Endothelial cell of umbilical vein (primary cell): ENCODE data around the gene FOXP1. TPM values are rescaled to one million over a fixed set of nuclear protein-coding genes. Genes with fewer than 3 reads are reported as not detected.

ENCODE experiments used
- BruUV-seq: library from RNA; stranded (reverse); fragments of 400-500 nt; replicated peaks from 2 replicates; lab custom pipeline; 2021; lab: Mats Ljungman, UMichigan
- CTCF ChIA-PET: fragments of 300-600, 350-600 bp; sonication (Branson Sonifier 250); formaldehyde crosslinking; loops from one replicate; lab custom pipeline; 2021; ENCODE audit warnings: antibody characterized with exemption, inconsistent platforms; lab: Charles Lee
- POLR2A ChIA-PET: fragments of 300-600, 350-600 bp; sonication (Branson Sonifier 250); formaldehyde crosslinking; loops from one replicate; lab custom pipeline; 2021; ENCODE audit warnings: antibody characterized with exemption, inconsistent platforms; lab: Charles Lee
- DNase-seq: peaks from one replicate; pipeline ENCODE4 v3.0.0-alpha.2; 2011; ENCODE audit warnings: low read depth, low spot score
- FAIRE-seq: peaks from 2 replicates; lab custom pipeline; 2011; peaks lifted over from hg19 to GRCh38; lab: Jason Lieb, UNC
- H2AFZ ChIP-seq: 2 replicates; pipeline ENCODE4 v1.6.0; 2012; ENCODE audit warnings: low read depth, low read length, control low read depth, inconsistent platforms
- H3K27ac ChIP-seq: 2 replicates; pipeline ENCODE4 v1.5.1; 2011; ENCODE audit warnings: low read depth, mild to moderate bottlenecking, control low read depth, low read length, moderate library complexity; ENCODE audit not compliant: insufficient read depth
- H3K27me3 ChIP-seq, 2 experiments: 2 replicates each; pipeline versions ENCODE4 v1.6.0 to v1.6.1; 2011; ENCODE audit warnings: low read length in 2 of 2, mixed read lengths in 1 of 2; ENCODE audit not compliant: control insufficient read depth in 2 of 2, insufficient read depth in 2 of 2
- H3K36me3 ChIP-seq, 2 experiments: 2 replicates in 1 of 2; 3 replicates in 1 of 2; pipeline ENCODE4 v1.5.1; 2011; ENCODE audit warnings: low read length in 2 of 2, mild to moderate bottlenecking in 1 of 2, moderate library complexity in 1 of 2; ENCODE audit not compliant: control insufficient read depth in 2 of 2, insufficient read depth in 2 of 2; ENCODE audit errors: extremely low read depth in 1 of 2
- H3K4me1 ChIP-seq: 3 replicates; pipeline ENCODE4 v1.5.1; 2011; ENCODE audit warnings: mild to moderate bottlenecking, low read length; ENCODE audit not compliant: control insufficient read depth, insufficient read depth; ENCODE audit errors: extremely low read depth
- H3K4me2 ChIP-seq: 2 replicates; pipeline ENCODE4 v1.6.1; 2011; ENCODE audit warnings: low read length, control low read depth, mixed read lengths; ENCODE audit not compliant: insufficient read depth
- H3K4me3 ChIP-seq, 3 experiments: fragments of 200-600 bp in 1 of 3; sonication (generic), shearing (Covaris generic) in 1 of 3; replicated peaks in 1 of 3; 2 replicates each; pipeline ENCODE4 v1.5.1; 2011 to 2016; ENCODE audit warnings: control low read depth in 3 of 3, low read length in 3 of 3, mild to moderate bottlenecking in 2 of 3, inconsistent platforms in 1 of 3, low read depth in 1 of 3, moderate library complexity in 1 of 3; ENCODE audit not compliant: insufficient read depth in 1 of 3
- H3K79me2 ChIP-seq: 2 replicates; pipeline ENCODE4 v1.6.0; 2012; ENCODE audit warnings: low read length, inconsistent platforms; ENCODE audit not compliant: control insufficient read depth, insufficient read depth
- H3K9ac ChIP-seq: replicated peaks from 2 replicates; pipeline ENCODE3; 2011; ENCODE audit warnings: low read length, control low read depth; ENCODE audit not compliant: insufficient read depth; ENCODE audit errors: extremely low read depth
- H3K9me1 ChIP-seq: replicated peaks from 3 replicates; pipeline ENCODE4 v1.6.0; 2011; ENCODE audit warnings: mild to moderate bottlenecking, low read length; ENCODE audit not compliant: control insufficient read depth, insufficient read depth; ENCODE audit errors: extremely low read depth
- H3K9me3 ChIP-seq: replicated peaks from 2 replicates; pipeline ENCODE4 v1.5.1; 2012; ENCODE audit warnings: low read length, inconsistent platforms; ENCODE audit not compliant: control insufficient read depth, insufficient read depth
- H4K20me1 ChIP-seq: replicated peaks from 2 replicates; pipeline ENCODE3; 2011; ENCODE audit warnings: mild to moderate bottlenecking, low read length; ENCODE audit not compliant: control insufficient read depth, insufficient read depth; ENCODE audit errors: extremely low read depth
- EZH2 ChIP-seq: IDR thresholded peaks from 2 replicates; pipeline ENCODE4 v1.6.1; 2012; ENCODE audit warnings: borderline replicate concordance, low read depth, mild to moderate bottlenecking, moderate library complexity, low read length, inconsistent platforms; ENCODE audit not compliant: severe bottlenecking
- FOS ChIP-seq: IDR thresholded peaks from 2 replicates; pipeline ENCODE4 v1.6.1; 2011; ENCODE audit warnings: mild to moderate bottlenecking, low read length, moderate library complexity, borderline replicate concordance; ENCODE audit not compliant: insufficient read depth
- GATA2 ChIP-seq: IDR thresholded peaks from 2 replicates; pipeline ENCODE4 v1.7.0; 2011; ENCODE audit warnings: low read depth, mild to moderate bottlenecking, moderate library complexity, mixed read lengths, low read length; ENCODE audit not compliant: insufficient read length, insufficient read depth
- JUN ChIP-seq: IDR thresholded peaks from 2 replicates; pipeline ENCODE4 v1.6.1; 2011; ENCODE audit warnings: borderline replicate concordance, low read depth; ENCODE audit not compliant: insufficient read length, insufficient read depth
- MYC ChIP-seq: IDR thresholded peaks from one replicate; pipeline ENCODE4 v1.6.1; 2011; ENCODE audit warnings: mild to moderate bottlenecking, low read depth, low read length
- POLR2A ChIP-seq: IDR thresholded peaks from 2 replicates; pipeline ENCODE4 v1.6.1; 2012; ENCODE audit warnings: low read depth, mild to moderate bottlenecking, control low read depth, low read length
- POLR2AphosphoS5 ChIP-seq: IDR thresholded peaks from 2 replicates; pipeline ENCODE4 v1.6.1; 2012; ENCODE audit warnings: low read depth, mild to moderate bottlenecking, control low read depth, low read length, moderate library complexity; ENCODE audit not compliant: insufficient read depth
- dilution Hi-C: fragments of 300-500 bp; cut with MboI; formaldehyde crosslinking; loops from one replicate; pipeline ENCODE4 v1.15.0; 2019; ENCODE audit warnings: low sequenced_read_pairs; ENCODE audit not compliant: extremely low pct_ligation_motif_present
- intact Hi-C: fragments of 100-400 bp; cut with micrococcal nuclease; formaldehyde crosslinking; loops from one replicate; pipeline ENCODE4 v1.10.0; 2022
- polyA plus RNA-seq, 4 experiments: library from polyadenylated mRNA; depleted of rRNA in 3 of 4; stranded (reverse) in 3 of 4; unstranded in 1 of 4; fragments of >200 nt; gene quantifications; 2 replicates each; pipeline versions ENCODE4 v1.2.1 to v1.2.3, GENCODE V29; 2011 to 2012; ENCODE audit warnings: missing spikeins in 1 of 4
- total RNA-seq: library from RNA; stranded (reverse); gene quantifications from 2 replicates; pipeline ENCODE4 v1.2.3, GENCODE V29; 2021
- TF ChIP-seq, protein P1 (sequence below), 2 donors: IDR thresholded peaks; 1 replicate in 1 of 2; 2 replicates in 1 of 2; pipeline ENCODE4 v1.5.1; 2011; ENCODE audit warnings: low read length in 2 of 2, mild to moderate bottlenecking in 2 of 2, moderate library complexity in 2 of 2, control low read depth in 1 of 2, inconsistent platforms in 1 of 2, low read depth in 1 of 2; ENCODE audit not compliant: insufficient read depth in 1 of 2; ENCODE audit errors: extremely low read depth in 1 of 2
- TF ChIP-seq, protein P2 (sequence below): IDR thresholded peaks from 2 replicates; pipeline ENCODE4 v1.6.1; 2011; ENCODE audit not compliant: insufficient read depth, insufficient read length

Gene FOXP1
- total and polyA plus RNA-seq, 2 donors (not counting 3 experiments of a cell fraction or from before 2014, with no cell fraction given) = 41.0 to 107 TPM

DNA sequence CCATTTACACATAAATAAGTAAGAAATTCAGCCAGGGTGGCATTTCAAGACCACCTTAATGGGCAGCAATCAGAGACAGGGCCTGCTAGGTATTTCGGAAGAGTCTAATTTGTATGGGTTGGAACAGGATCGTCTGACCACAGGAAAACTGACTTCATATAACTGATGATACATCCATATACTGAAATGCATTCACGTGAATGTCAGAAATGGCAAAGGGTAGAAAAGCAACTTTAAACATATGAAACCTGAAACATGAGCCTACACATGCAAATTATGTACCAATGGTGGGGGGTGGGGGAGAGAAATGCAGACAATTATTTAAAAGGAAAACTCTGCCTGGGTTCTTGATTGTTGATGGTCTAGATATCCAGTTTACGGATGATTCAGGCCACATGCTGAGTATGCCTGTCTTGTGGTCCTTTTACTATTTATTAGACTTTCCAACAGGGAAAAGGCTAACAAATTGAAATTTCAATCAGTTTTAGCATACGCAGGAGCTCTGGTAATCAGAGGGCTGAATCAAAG is 582.2 kb downstream of the FOXP1 start:
- ChIA-PET CTCF (no interaction called here), POLR2A (no interaction called here)
- dilution Hi-C loops = no loop called here
- peaks cover 25% of the 10 kb centered on the region for H3K4me1 ChIP-seq
- no peaks in the 10 kb centered on the region for H3K9me1 ChIP-seq
- no peak for DNase-seq
- intact Hi-C loops = loop anchor here (10.0 kb wide), 1 partner anchor 393 kb away; no protein-coding TSS in a partner anchor
- H3K4me2 ChIP-seq = no peak overlapping the region
- TF ChIP-seq JUN = no peak
- TF ChIP-seq, protein P1, sequence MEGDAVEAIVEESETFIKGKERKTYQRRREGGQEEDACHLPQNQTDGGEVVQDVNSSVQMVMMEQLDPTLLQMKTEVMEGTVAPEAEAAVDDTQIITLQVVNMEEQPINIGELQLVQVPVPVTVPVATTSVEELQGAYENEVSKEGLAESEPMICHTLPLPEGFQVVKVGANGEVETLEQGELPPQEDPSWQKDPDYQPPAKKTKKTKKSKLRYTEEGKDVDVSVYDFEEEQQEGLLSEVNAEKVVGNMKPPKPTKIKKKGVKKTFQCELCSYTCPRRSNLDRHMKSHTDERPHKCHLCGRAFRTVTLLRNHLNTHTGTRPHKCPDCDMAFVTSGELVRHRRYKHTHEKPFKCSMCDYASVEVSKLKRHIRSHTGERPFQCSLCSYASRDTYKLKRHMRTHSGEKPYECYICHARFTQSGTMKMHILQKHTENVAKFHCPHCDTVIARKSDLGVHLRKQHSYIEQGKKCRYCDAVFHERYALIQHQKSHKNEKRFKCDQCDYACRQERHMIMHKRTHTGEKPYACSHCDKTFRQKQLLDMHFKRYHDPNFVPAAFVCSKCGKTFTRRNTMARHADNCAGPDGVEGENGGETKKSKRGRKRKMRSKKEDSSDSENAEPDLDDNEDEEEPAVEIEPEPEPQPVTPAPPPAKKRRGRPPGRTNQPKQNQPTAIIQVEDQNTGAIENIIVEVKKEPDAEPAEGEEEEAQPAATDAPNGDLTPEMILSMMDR (IDR thresholded peaks at IDR 0.05; ENCODE audit: extremely low read depth in 1 of 2, insufficient read depth in 1 of 2, low read depth in 1 of 2, low read length in 2 of 2) = no peak
- no peak for TF ChIP-seq GATA2
- TF ChIP-seq MYC = no peak
- TF ChIP-seq POLR2A = no peak
- TF ChIP-seq, protein P2, sequence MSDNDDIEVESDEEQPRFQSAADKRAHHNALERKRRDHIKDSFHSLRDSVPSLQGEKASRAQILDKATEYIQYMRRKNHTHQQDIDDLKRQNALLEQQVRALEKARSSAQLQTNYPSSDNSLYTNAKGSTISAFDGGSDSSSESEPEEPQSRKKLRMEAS = no peak
- no peak for TF ChIP-seq POLR2AphosphoS5
- TF ChIP-seq FOS = no peak
- TF ChIP-seq EZH2 = no peak
- H3K36me3 ChIP-seq = peaks cover 0 to 7% of the 10 kb centered on the region in 2 experiments
- H3K9ac ChIP-seq = no peak overlapping the region
- no peak overlapping the region for H3K27ac ChIP-seq
- H3K9me3 ChIP-seq = no peaks in the 10 kb centered on the region
- H3K27me3 ChIP-seq = no peaks in the 10 kb centered on the region
- H4K20me1 ChIP-seq = no peaks in the 10 kb centered on the region
- H2AFZ ChIP-seq = no peak overlapping the region
- BruUV-seq = no TSS peak
- FAIRE-seq = no peak
- no peak overlapping the region for H3K4me3 ChIP-seq
- peaks cover 29% of the 10 kb centered on the region for H3K79me2 ChIP-seq
